Measurements from ENCODE around the gene ZMIZ1.

ZMIZ1 gene

DNA sequence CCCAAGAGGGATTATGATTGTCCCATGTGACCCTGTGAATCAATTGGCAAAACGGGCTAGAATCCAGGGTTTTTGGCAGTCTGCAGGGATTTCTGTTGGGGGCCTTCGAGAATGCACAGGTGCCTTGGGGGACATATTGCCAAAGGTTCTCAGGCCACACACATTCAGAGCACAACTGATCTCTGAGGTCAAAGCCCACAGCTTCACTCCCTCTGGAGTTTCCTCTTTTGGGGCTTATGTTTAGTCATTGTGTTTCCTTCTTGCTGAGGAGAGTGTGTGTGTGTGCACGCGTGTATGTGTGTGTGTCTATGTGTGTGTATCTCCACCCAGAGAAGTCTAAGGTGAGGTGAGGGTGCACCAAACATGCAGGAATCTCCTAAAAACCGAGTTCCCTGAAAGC, 287.3 kb downstream of the ZMIZ1 start:
- DNase-seq (ENCODE audit: low read depth), result no peak

DNA sequence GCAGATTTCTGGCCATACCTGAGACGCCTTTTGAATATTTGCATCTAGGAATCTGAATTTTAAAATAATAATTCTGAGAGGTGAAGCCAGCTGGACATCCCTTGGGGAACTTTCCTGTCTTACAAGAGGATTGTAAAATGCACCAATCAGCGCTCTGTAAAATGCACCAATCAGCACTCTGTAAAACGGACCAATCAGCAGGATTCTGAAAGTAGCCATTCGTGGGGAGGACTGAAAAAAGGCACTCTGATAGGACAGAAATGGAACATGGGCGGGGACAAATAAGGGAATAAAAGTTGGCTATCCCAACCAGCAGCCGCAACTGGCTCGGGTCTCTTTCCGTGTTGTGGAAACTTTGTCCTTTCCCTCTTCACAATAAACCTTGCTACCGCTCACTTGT, 288.4 kb downstream of the ZMIZ1 start:
- no peak for DNase-seq (ENCODE audit: low read depth)

- no peak for DNase-seq (ENCODE audit: low read depth)
Observed at GRCh38 chr10:79358811-79359210, 290.0 kb downstream of the ZMIZ1 start.

DNA sequence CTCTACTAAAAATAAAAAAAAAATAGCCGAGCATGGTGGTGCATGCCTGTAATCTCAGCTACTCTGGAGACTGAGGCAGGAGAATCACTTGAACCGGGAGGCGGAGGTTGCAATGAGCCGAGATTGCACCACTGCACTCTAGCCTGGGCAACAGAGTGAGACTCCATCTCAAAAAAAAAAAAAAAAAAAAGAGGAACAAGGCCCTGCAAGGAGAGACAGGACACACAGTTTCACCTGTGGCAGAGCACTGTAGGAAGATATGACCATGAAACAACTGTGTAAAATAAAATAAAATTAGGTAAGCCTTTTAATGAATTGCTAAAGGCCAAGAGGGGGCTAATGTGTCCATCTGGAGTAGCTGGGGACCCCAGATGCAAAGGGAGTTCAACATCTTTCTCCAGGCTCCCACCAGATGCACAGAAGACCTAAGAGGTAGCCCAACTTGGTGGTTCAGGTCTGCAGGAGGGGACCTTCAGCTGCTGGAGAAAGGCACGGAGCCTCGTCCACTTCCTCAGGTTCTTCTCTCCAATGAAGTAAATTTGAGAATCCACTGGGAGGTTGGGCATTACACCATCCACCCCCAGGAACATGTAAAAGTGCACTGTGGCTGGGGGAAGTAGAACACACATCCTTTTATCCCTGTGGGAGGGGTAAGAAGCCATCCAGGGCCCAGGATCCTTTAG, 291.2 kb downstream of the ZMIZ1 start:
- DNase-seq (ENCODE audit: low read depth), result no peak

GRCh38 chr10:79360499-79361342, 292.0 kb downstream of the ZMIZ1 start:
- DNase-seq (ENCODE audit: low read depth), result no peak

GRCh38 chr10:79361726-79362397, 293.1 kb downstream of the ZMIZ1 start:
- no peak for DNase-seq (ENCODE audit: low read depth)
